Astrocyte of the spinal cord (primary cell): ENCODE results near the gene LRP1B.

Experiments
- DNase-seq: peaks from one replicate; pipeline ENCODE4 v3.0.0; 2011; ENCODE audit warnings: low read depth, low spot score
- H3K4me3 ChIP-seq: 2 replicates; pipeline ENCODE4 v1.5.1; 2011; ENCODE audit warnings: low read depth, mild to moderate bottlenecking, low read length, moderate library complexity
- in situ Hi-C: cut with HindIII; loops from 2 replicates; pipeline ENCODE4 v1.10.0; 2017; ENCODE audit warnings: low sequenced_read_pairs
- TF ChIP-seq, protein P1 (sequence below): IDR thresholded peaks from 2 replicates; pipeline ENCODE4 v1.5.1; 2012; ENCODE audit warnings: low read depth, mild to moderate bottlenecking, low read length, inconsistent platforms

LRP1B gene

DNA sequence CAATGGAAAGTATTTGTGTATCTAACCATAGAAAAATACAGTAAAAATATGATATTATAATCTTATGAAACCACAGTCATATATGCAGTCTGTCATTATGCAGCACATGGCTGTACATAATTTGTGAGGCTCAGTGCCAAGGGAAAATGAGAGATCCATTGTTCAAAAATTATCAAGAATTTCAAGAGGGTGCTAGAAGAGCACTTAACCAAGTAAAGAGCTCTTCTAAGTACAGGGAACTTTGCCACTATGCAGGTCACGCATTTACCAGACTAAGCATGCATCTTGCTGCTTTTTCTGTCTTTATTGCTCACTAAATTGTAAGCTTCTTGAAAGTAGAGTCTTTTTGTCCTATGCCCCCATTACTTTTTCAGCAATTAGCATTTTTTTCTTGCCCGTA, 438.0 kb downstream of the LRP1B start:
- in situ Hi-C loops: no loop called here
- H3K4me3 ChIP-seq: no peak overlapping the region

DNA sequence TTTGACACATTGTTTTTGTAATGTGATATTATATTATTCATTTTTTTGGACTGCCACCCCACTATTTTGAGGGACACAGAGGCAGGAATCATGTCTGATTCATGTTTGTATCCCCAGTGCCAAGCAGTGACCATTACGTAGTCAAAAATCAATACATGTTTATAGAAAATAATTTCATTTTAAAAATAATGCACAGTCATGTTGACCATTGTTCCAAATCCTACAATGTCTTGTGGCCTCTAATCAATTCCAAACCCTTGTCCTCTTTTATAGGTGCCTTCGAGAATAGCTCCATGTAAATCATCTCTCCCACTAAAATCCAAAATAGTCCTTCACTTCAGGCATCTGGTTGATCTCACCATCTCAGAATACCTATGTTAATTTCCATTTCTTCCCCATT, 454.7 kb downstream of the LRP1B start:
- no peak overlapping the region for H3K4me3 ChIP-seq
- in situ Hi-C loops: no loop called here
- no peak for DNase-seq
- TF ChIP-seq, protein P1, sequence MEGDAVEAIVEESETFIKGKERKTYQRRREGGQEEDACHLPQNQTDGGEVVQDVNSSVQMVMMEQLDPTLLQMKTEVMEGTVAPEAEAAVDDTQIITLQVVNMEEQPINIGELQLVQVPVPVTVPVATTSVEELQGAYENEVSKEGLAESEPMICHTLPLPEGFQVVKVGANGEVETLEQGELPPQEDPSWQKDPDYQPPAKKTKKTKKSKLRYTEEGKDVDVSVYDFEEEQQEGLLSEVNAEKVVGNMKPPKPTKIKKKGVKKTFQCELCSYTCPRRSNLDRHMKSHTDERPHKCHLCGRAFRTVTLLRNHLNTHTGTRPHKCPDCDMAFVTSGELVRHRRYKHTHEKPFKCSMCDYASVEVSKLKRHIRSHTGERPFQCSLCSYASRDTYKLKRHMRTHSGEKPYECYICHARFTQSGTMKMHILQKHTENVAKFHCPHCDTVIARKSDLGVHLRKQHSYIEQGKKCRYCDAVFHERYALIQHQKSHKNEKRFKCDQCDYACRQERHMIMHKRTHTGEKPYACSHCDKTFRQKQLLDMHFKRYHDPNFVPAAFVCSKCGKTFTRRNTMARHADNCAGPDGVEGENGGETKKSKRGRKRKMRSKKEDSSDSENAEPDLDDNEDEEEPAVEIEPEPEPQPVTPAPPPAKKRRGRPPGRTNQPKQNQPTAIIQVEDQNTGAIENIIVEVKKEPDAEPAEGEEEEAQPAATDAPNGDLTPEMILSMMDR: no peak

More for the DNA sequence above, 438.0 kb downstream of the LRP1B start:
- DNase-seq: no peak
- TF ChIP-seq, protein P1: no peak

DNA sequence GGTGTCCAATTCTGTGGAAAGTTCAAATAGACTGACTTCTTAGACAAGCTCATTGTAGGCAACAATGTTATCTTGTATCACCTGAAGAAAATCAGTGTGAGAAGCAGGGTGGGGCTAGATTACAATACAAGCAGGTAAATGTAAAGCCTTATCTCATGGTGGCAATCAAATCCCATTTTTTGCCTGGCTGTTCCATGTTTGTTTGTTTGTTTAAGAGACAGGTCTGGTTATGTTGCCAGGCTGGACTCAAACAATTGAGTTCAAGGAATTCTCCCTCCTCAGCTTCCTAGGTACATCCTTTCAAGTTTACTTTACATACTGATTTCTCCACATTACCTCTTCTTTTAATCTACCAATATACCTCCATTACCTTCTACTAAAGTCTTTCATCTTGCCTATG, 464.6 kb downstream of the LRP1B start:
- in situ Hi-C loops: no loop called here
- TF ChIP-seq, protein P1: no peak
- H3K4me3 ChIP-seq: no peak overlapping the region
- no peak for DNase-seq

DNA sequence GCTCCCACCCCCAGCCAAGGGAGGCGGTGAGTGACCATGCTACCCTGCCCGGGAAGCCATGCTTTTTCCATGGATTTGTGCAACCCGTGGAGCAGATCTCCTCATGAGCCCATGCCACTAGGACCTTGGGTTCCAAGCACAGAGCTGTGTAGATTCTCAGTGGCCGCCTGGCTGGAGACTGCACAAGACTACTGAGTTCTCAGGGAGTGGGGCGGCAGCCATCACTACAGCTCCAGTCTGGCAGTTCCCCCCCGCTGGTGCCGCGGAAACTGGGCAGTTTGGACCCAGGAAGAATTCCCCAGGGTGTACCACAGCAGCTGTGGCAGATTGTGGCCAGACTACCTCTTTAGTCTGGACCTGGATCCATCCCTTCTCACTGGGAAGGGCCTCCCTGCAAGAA, 470.6 kb downstream of the LRP1B start:
- DNase-seq: no peak
- in situ Hi-C loops: no loop called here
- no peak overlapping the region for H3K4me3 ChIP-seq
- TF ChIP-seq, protein P1: no peak

DNA sequence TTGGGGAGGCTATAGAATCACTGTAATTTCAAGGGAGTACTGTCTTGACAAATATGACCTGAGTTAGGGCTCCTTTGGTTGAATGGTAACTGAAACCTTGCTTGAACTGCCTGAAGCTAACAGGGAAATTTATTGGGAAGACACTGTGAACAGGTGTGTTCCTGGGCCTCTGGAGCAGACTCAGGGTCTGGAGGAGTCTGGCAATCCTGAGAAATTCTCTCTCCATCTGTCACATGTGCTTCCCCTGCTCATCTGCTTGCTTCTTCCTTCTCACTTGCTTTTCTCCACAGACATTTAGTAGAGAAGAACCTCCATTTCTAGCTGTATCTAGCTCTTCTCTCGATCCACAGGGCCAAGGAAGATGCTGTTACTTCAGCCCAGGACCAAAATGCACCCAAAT, 476.5 kb downstream of the LRP1B start:
- DNase-seq: no peak
- TF ChIP-seq, protein P1: no peak
- no peak overlapping the region for H3K4me3 ChIP-seq
- in situ Hi-C loops: no loop called here

DNA sequence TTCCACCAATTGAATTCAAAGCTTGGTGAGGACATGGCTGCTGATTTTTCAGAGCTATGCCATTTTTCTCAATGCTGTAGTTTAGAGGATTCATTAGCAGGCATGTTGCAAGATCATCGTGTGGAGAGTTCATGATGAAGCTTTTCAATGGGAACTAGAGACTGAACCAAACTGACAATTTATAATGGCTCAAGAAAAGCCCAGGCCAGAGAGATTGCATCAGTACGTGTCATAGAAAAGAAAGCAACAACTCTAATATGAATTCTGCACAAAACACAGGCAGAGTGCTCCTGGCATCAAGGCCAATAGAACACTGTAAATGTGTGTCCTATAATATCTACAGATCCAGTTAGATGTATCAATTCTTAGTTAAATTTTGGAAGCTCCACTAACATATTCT, 477.6 kb downstream of the LRP1B start:
- H3K4me3 ChIP-seq: no peak overlapping the region
- DNase-seq: no peak
- TF ChIP-seq, protein P1: no peak
- in situ Hi-C loops: no loop called here

DNA sequence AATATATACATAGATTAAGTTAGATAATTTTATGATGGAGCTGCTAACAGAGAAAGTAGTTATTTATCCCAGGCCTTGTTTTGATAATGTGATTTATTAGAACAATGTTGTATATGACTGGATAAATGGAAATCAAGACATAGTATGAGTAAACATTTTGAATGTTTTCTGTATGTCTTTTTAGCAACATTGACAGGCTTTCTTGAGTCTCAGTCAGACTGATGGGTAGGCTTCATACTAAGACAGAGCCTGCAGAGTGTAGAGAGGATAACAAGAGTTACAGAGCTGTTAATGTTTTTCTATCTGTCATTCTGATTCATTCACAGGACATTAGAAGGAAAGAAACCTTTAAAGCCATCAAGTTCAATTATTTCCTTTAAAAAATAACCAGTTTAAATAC, 478.5 kb downstream of the LRP1B start:
- no peak for DNase-seq
- in situ Hi-C loops: no loop called here
- TF ChIP-seq, protein P1: no peak
- no peak overlapping the region for H3K4me3 ChIP-seq
